GM18517 (cell line): ENCODE measurements around the gene TTC21B.

Source experiments
- ATAC-seq: cut with Tn5 transposase; IDR thresholded peaks from one replicate; pipeline ENCODE4 v1.9.1; 2021; ENCODE audit warnings: mild to moderate bottlenecking, moderate library complexity; ENCODE audit not compliant: unreplicated experiment

The TTC21B gene

GRCh38 chr2:165927353-165927752, 26.2 kb downstream of the TTC21B start:
- ATAC-seq = no peak

- ATAC-seq = no peak
Measured at GRCh38 chr2:165924946-165925345, 28.6 kb downstream of the TTC21B start.

- ATAC-seq = no peak
Measured at GRCh38 chr2:165920748-165921147, 32.8 kb downstream of the TTC21B start.

- ATAC-seq = no peak
Measured at GRCh38 chr2:165913636-165914035, 39.9 kb downstream of the TTC21B start.

GRCh38 chr2:165911981-165912380, 41.6 kb downstream of the TTC21B start:
- ATAC-seq = no peak

- ATAC-seq = no peak
Measured at GRCh38 chr2:165911231-165911630, 42.3 kb downstream of the TTC21B start.

- ATAC-seq = no peak
Measured at GRCh38 chr2:165909466-165909865, 44.1 kb downstream of the TTC21B start.

- no peak for ATAC-seq
Measured at GRCh38 chr2:165905854-165906253, 47.7 kb downstream of the TTC21B start.

- no peak for ATAC-seq
Measured at GRCh38 chr2:165905269-165905668, 48.3 kb downstream of the TTC21B start.

GRCh38 chr2:165904432-165904831, 49.1 kb downstream of the TTC21B start:
- ATAC-seq = no peak

- no peak for ATAC-seq
Measured at GRCh38 chr2:165903406-165903805, 50.2 kb downstream of the TTC21B start.

GRCh38 chr2:165902934-165903333, 50.6 kb downstream of the TTC21B start:
- ATAC-seq = peak; percentile 61

- no peak for ATAC-seq
Measured at GRCh38 chr2:165901620-165902298, 51.8 kb downstream of the TTC21B start.

GRCh38 chr2:165899311-165899710, 54.3 kb downstream of the TTC21B start:
- no peak for ATAC-seq

GRCh38 chr2:165898381-165898780, 55.2 kb downstream of the TTC21B start:
- no peak for ATAC-seq

GRCh38 chr2:165897726-165898125, 55.9 kb downstream of the TTC21B start:
- peak; percentile 53 for ATAC-seq

- no peak for ATAC-seq
Measured at GRCh38 chr2:165897074-165897473, 56.5 kb downstream of the TTC21B start.

- peak; percentile 87 for ATAC-seq
Measured at GRCh38 chr2:165895974-165896373, 57.6 kb downstream of the TTC21B start.

GRCh38 chr2:165893556-165893955, 60.0 kb downstream of the TTC21B start:
- no peak for ATAC-seq

GRCh38 chr2:165892526-165892925, 61.0 kb downstream of the TTC21B start:
- ATAC-seq = no peak

- no peak for ATAC-seq
Measured at GRCh38 chr2:165891943-165892342, 61.6 kb downstream of the TTC21B start.

GRCh38 chr2:165891345-165891744, 62.2 kb downstream of the TTC21B start:
- ATAC-seq = no peak

GRCh38 chr2:165889798-165890197, 63.8 kb downstream of the TTC21B start:
- no peak for ATAC-seq
